Measurements from ENCODE around the gene BTBD6.

The BTBD6 gene

DNA sequence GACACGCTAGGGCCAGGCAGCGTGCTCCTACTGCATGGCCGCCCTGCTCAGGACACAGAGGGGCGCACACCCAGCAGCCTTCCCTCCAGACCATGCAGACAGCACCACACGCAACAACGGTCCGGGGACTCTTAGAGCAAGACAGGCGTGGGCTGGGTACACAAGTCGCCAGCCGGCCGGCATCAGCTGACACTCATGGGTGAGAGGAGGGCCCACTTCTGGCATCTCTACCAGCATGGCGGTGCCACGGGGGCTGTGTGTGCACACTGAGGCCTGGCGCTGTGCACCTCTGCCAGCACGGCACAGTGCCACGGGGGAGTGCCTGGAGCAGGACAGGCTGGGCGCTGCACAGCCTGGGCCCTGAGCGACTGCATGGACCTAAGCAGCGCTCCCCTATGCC, 6.7 kb upstream of the BTBD6 start:
- Histone ChIP-seq H3K4me3 (ENCODE audit: low read depth in 1 of 2, low read length in 1 of 2) (no peak overlapping the region), H3K9me3 (no peaks in the 10 kb centered on the region), H3K36me3 (no peaks in the 10 kb centered on the region), H3K4me1 (ENCODE audit: control insufficient read depth in 1 of 2, insufficient read depth in 1 of 2, low read depth in 1 of 2, low read length in 1 of 2) (no peaks in the 10 kb centered on the region), H3K27ac (no peak overlapping the region), H3K27me3 (no peaks in the 10 kb centered on the region)
- TF ChIP-seq, protein P1, sequence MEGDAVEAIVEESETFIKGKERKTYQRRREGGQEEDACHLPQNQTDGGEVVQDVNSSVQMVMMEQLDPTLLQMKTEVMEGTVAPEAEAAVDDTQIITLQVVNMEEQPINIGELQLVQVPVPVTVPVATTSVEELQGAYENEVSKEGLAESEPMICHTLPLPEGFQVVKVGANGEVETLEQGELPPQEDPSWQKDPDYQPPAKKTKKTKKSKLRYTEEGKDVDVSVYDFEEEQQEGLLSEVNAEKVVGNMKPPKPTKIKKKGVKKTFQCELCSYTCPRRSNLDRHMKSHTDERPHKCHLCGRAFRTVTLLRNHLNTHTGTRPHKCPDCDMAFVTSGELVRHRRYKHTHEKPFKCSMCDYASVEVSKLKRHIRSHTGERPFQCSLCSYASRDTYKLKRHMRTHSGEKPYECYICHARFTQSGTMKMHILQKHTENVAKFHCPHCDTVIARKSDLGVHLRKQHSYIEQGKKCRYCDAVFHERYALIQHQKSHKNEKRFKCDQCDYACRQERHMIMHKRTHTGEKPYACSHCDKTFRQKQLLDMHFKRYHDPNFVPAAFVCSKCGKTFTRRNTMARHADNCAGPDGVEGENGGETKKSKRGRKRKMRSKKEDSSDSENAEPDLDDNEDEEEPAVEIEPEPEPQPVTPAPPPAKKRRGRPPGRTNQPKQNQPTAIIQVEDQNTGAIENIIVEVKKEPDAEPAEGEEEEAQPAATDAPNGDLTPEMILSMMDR (IDR thresholded peaks at IDR 0.05): no peak

DNA sequence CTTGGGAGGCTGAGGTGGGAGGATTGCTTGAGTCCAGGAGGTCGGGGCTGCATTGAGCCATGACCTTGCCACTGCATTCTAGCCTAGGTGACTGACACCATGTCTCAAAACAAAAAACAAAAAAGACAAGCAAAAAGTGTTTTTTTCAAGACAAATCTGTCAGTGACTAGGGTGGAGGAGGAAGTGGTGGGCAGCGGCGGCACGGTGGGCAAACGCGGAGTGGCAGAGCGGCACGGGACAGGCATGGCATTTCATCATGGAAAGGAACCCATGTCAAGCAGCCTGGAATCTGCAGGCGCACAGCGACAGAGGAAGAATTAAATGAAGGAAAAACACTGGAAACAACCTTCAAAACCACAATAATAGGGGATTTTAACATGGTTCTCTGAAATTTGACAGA, 4.0 kb upstream of the BTBD6 start:
- TF ChIP-seq, protein P1 (IDR thresholded peaks at IDR 0.05): no peak
- Histone ChIP-seq H3K9me3 (no peaks in the 10 kb centered on the region), H3K4me3 (ENCODE audit: low read depth in 1 of 2, low read length in 1 of 2) (no peak overlapping the region)

DNA sequence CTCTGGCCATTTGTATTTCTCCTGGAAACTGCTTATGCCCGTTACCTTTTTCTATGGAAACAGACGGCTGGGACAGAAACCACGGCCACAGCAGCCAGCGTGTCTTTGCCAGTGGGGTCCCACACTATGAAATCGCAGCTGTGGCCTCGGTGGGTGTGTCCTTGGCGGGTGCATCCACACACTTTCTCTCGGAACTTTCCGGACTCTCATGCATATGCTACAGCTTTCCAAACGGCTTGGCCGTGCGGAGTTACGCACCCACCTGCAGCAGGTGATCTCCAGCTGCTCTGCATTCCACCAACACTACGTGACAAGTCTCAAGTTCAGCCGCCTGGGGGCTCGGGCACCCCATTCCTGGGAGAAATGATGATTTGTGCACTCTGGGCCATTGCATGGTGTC, 1.3 kb upstream of the BTBD6 start:
- Histone ChIP-seq H3K4me3 (ENCODE audit: low read depth in 1 of 2, low read length in 1 of 2) (no peak overlapping the region), H3K4me1 (ENCODE audit: control insufficient read depth in 1 of 2, insufficient read depth in 1 of 2, low read depth in 1 of 2, low read length in 1 of 2) (peaks cover 12 to 13% of the 10 kb centered on the region in 2 experiments), H3K27me3 (no peaks in the 10 kb centered on the region), H3K9me3 (no peaks in the 10 kb centered on the region), H3K27ac (no peak overlapping the region), H3K36me3 (peaks cover 23% of the 10 kb centered on the region)
- TF ChIP-seq, protein P1 (IDR thresholded peaks at IDR 0.05): no peak

More for the DNA sequence above, 4.0 kb upstream of the BTBD6 start:
- Histone ChIP-seq H3K4me1 (ENCODE audit: control insufficient read depth in 1 of 2, insufficient read depth in 1 of 2, low read depth in 1 of 2, low read length in 1 of 2) (peaks cover 11% of the 10 kb centered on the region in 2 experiments), H3K27me3 (no peaks in the 10 kb centered on the region), H3K27ac (no peak overlapping the region), H3K36me3 (no peaks in the 10 kb centered on the region)

DNA sequence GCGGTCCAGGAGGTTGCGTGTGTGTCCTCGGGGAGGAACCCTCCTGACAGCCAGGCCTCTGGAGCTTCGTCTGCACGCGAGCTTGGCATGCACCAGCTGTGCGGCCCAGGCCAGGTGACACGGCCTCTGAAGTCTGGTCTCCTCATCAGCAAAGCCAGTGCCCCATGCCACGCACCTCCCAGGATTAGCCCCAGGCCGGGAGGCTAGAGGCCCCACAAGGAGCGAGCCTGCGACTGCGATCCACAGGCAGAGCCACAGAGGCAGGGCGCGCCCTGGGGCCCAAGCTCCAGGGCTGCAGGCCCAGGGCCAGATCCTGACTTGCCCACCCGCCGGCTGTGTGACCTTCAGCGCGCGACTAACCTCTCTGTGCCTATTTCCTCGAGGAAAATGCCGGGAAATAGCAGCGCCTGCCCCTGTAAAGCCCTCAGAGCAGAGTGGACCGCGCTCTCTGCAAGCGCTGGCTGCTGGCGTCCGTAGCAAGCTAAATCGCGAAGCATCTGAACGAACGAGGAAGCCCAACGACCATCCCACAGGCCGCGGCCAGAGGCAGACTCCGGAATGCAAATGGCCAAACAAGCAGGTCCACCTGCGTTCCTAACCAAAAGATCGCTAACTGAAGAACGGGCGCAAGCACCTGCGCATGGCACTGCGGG, 492 bp upstream of the BTBD6 start:
- TF ChIP-seq, protein P1 (IDR thresholded peaks at IDR 0.05): no peak
- H3K36me3 ChIP-seq: peaks cover 28% of the 10 kb centered on the region

DNA sequence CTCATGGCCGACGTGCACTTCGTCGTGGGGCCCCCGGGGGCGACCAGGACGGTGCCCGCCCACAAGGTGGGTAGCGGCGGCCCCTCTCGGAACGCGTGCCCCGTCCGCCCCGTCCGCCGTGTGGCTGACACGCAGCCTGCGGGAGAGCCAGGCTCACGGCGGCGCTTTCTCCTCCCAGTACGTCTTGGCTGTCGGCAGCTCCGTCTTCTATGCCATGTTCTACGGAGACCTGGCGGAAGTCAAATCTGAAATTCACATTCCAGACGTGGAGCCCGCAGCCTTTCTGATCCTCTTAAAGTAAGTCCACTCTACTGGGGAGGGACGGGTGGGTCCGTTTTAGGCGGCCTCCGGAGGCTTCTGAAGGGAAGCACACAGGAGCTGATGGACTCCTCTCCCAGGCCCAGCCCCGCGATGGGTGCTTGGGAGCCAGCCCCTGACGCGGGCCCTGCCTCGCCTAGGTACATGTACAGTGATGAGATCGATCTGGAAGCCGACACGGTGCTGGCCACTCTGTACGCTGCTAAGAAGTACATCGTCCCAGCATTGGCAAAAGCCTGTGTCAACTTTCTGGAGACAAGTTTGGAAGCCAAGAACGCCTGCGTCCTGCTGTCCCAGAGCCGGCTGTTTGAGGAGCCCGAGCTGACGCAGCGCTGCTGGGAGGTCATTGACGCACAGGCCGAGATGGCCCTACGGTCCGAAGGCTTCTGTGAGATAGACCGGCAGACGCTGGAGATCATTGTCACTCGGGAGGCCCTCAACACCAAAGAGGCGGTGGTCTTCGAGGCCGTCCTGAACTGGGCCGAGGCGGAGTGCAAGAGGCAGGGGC, 1.1 kb downstream of the BTBD6 start:
- no peaks in the 10 kb centered on the region for H3K27me3 ChIP-seq
- H3K36me3 ChIP-seq: peaks cover 28% of the 10 kb centered on the region
- peak overlapping the region; percentile 82 for H3K27ac ChIP-seq
- peak overlapping the region; percentile 44 to 71 for H3K4me3 ChIP-seq (ENCODE audit: low read depth in 1 of 2, low read length in 1 of 2)
- TF ChIP-seq, protein P1 (IDR thresholded peaks at IDR 0.05): no peak
- H3K9me3 ChIP-seq: no peaks in the 10 kb centered on the region
- peaks cover 12 to 13% of the 10 kb centered on the region in 2 experiments for H3K4me1 ChIP-seq (ENCODE audit: control insufficient read depth in 1 of 2, insufficient read depth in 1 of 2, low read depth in 1 of 2, low read length in 1 of 2)

More for the DNA sequence above, 492 bp upstream of the BTBD6 start:
- no peaks in the 10 kb centered on the region for H3K27me3 ChIP-seq
- H3K4me3 ChIP-seq (ENCODE audit: low read depth in 1 of 2, low read length in 1 of 2): peak overlapping the region; percentile 70 to 71
- peaks cover 12 to 13% of the 10 kb centered on the region in 2 experiments for H3K4me1 ChIP-seq (ENCODE audit: control insufficient read depth in 1 of 2, insufficient read depth in 1 of 2, low read depth in 1 of 2, low read length in 1 of 2)
- H3K9me3 ChIP-seq: no peaks in the 10 kb centered on the region
- peak overlapping the region; percentile 82 for H3K27ac ChIP-seq
